ENCODE measurements around the gene RASIP1. TPM values are rescaled to one million over a fixed set of nuclear protein-coding genes. Genes with fewer than 3 reads are reported as not detected.

RASIP1 gene
- polyA plus RNA-seq, 1 experiment: 1.1 TPM

GRCh38 chr19:48671446-48671995 is 68.9 kb downstream of the RASIP1 start:
- Histone ChIP-seq H3K27me3 (ENCODE audit: control insufficient read depth, insufficient read depth, low read length) (peaks cover 1% of the 10 kb centered on the region; the same call in 1 of the 2 replicates), H3K4me3 (ENCODE audit: low read depth, low read length) (no peak overlapping the region), H3K36me3 (ENCODE audit: control insufficient read depth, insufficient read depth, low read length) (no peaks in the 10 kb centered on the region)
- POLR2A ChIA-PET: no interaction called here
- DNase-seq (ENCODE audit: low read depth): no peak
- TF ChIP-seq CTCF (IDR thresholded peaks at IDR 0.05; ENCODE audit: insufficient read depth, low read depth, low read length): no peak
- CTCF ChIA-PET: no interaction called here

GRCh38 chr19:48670699-48671445 is 69.5 kb downstream of the RASIP1 start:
- H3K27me3 ChIP-seq (ENCODE audit: control insufficient read depth, insufficient read depth, low read length): peaks cover 1% of the 10 kb centered on the region; the same call in 1 of the 2 replicates
- TF ChIP-seq CTCF (IDR thresholded peaks at IDR 0.05; ENCODE audit: insufficient read depth, low read depth, low read length): no peak
- ChIA-PET CTCF (interaction anchor here (0.9 kb wide), 1 partner anchor 117 kb away, joined by 3 read pairs; no protein-coding TSS in a partner anchor), POLR2A (no interaction called here)
- no peak overlapping the region for H3K4me3 ChIP-seq (ENCODE audit: low read depth, low read length)
- DNase-seq (ENCODE audit: low read depth): no peak
- no peaks in the 10 kb centered on the region for H3K36me3 ChIP-seq (ENCODE audit: control insufficient read depth, insufficient read depth, low read length)

Other genes with a start within 250 kb of the RASIP1 start
- 0.04 TPM in 1 of 2 replicates, not detected in the other for gene LMTK3, start 228.8 kb downstream of the RASIP1 start, polyA plus RNA-seq (2011; rRNA removed)
- gene SULT2B1, start 188.4 kb downstream of the RASIP1 start, polyA plus RNA-seq (2011; rRNA removed): 0.25 TPM in 1 of 2 replicates, not detected in the other
- gene SPACA4, start 133.9 kb downstream of the RASIP1 start, polyA plus RNA-seq (2011; rRNA removed): not detected in 2 replicates
- gene FAM83E, start 125.5 kb downstream of the RASIP1 start, polyA plus RNA-seq (2011; rRNA removed): 0.16 TPM in 1 of 2 replicates, not detected in the other
- gene RPL18, start 121.4 kb downstream of the RASIP1 start, polyA plus RNA-seq (2011; rRNA removed): 1,260 and 1,324 TPM in 2 replicates
- gene SPHK2, start 121.1 kb downstream of the RASIP1 start, polyA plus RNA-seq (2011; rRNA removed): 5.6 and 9.2 TPM in 2 replicates
- 4.3 and 5.3 TPM in 2 replicates for gene DBP, start 103.2 kb downstream of the RASIP1 start, polyA plus RNA-seq (2011; rRNA removed)
- gene CA11, start 94.4 kb downstream of the RASIP1 start, polyA plus RNA-seq (2011; rRNA removed): 3.0 and 3.2 TPM in 2 replicates
- gene NTN5, start 67.6 kb downstream of the RASIP1 start, polyA plus RNA-seq (2011; rRNA removed): 0.10 and 0.11 TPM in 2 replicates
- gene FUT2, start 44.6 kb downstream of the RASIP1 start, polyA plus RNA-seq (2011; rRNA removed): not detected in 2 replicates
- 0.86 and 1.5 TPM in 2 replicates for gene MAMSTR, start 20.9 kb downstream of the RASIP1 start, polyA plus RNA-seq (2011; rRNA removed)
- gene IZUMO1, start 6.3 kb upstream of the RASIP1 start, polyA plus RNA-seq (2011; rRNA removed): not detected in 2 replicates
- gene FUT1, start 12.0 kb upstream of the RASIP1 start, polyA plus RNA-seq (2011; rRNA removed): 0.32 and 0.37 TPM in 2 replicates
- not detected in 2 replicates for gene FGF21, start 14.9 kb upstream of the RASIP1 start, polyA plus RNA-seq (2011; rRNA removed)
- 32.1 and 52.2 TPM in 2 replicates for gene BCAT2, start 70.4 kb upstream of the RASIP1 start, polyA plus RNA-seq (2011; rRNA removed)
- 7.4 and 7.6 TPM in 2 replicates for gene HSD17B14, start 95.9 kb upstream of the RASIP1 start, polyA plus RNA-seq (2011; rRNA removed)
- gene PLEKHA4, start 128.0 kb upstream of the RASIP1 start, polyA plus RNA-seq (2011; rRNA removed): 3.3 and 5.4 TPM in 2 replicates
- gene PPP1R15A, start 131.8 kb upstream of the RASIP1 start, polyA plus RNA-seq (2011; rRNA removed): 24.7 and 43.0 TPM in 2 replicates
- gene TULP2, start 158.1 kb upstream of the RASIP1 start, polyA plus RNA-seq (2011; rRNA removed): 0.07 and 0.10 TPM in 2 replicates
- gene NUCB1, start 159.7 kb upstream of the RASIP1 start, polyA plus RNA-seq (2011; rRNA removed): 145 and 305 TPM in 2 replicates
- not detected in 2 replicates for gene DHDH, start 193.1 kb upstream of the RASIP1 start, polyA plus RNA-seq (2011; rRNA removed)
- gene BAX, start 214.3 kb upstream of the RASIP1 start, polyA plus RNA-seq (2011; rRNA removed): 141 and 159 TPM in 2 replicates
- gene FTL, start 224.7 kb upstream of the RASIP1 start, polyA plus RNA-seq (2011; rRNA removed): 2,664 and 3,340 TPM in 2 replicates